HUES48 (cell line): ENCODE results near the gene KIF4A.
"Not testable (repeated sequence)": the region's sequence is repeated elsewhere in the genome, so short reads cannot be mapped to it uniquely, and the experiment has no call there.

ENCODE experiments used
- H3K27ac ChIP-seq: one replicate; pipeline ENCODE4 v1.7.0; 2013; ENCODE audit warnings: low read depth, low read length, inconsistent platforms
- H3K27me3 ChIP-seq: 2 replicates; pipeline ENCODE4 v1.6.1; 2013; ENCODE audit warnings: mild to moderate bottlenecking, low read length; ENCODE audit not compliant: control insufficient read depth, insufficient read depth
- H3K36me3 ChIP-seq: 2 replicates; pipeline ENCODE4 v1.6.1; 2013; ENCODE audit warnings: low read length; ENCODE audit not compliant: control insufficient read depth, insufficient read depth
- H3K4me1 ChIP-seq: 2 replicates; pipeline ENCODE4 v1.6.1; 2013; ENCODE audit warnings: mild to moderate bottlenecking, low read length; ENCODE audit not compliant: control insufficient read depth, insufficient read depth
- H3K4me3 ChIP-seq: 2 replicates; pipeline ENCODE4 v1.5.1; 2013; ENCODE audit warnings: mild to moderate bottlenecking, low read depth, low read length
- H3K9ac ChIP-seq: 2 replicates; pipeline ENCODE4 v1.6.1; 2013; ENCODE audit warnings: mild to moderate bottlenecking, low read depth, low read length, moderate library complexity
- H3K9me3 ChIP-seq: 2 replicates; pipeline ENCODE4 v1.6.1; 2013; ENCODE audit warnings: low read length; ENCODE audit not compliant: control insufficient read depth, insufficient read depth

The KIF4A gene

GRCh38 chrX:70293621-70294020 lies 3.7 kb downstream of the KIF4A start:
- Histone ChIP-seq H3K9me3 (peaks cover 19% of the 10 kb centered on the region), H3K36me3 (peaks cover 36% of the 10 kb centered on the region), H3K27ac (no peak overlapping the region), H3K27me3 (no peaks in the 10 kb centered on the region), H3K9ac (no peak overlapping the region), H3K4me3 (no peak overlapping the region), H3K4me1 (no peaks in the 10 kb centered on the region)

- Histone ChIP-seq H3K4me3 (no peak overlapping the region), H3K36me3 (peaks cover 57% of the 10 kb centered on the region), H3K9ac (no peak overlapping the region), H3K27me3 (no peaks in the 10 kb centered on the region), H3K27ac (no peak overlapping the region), H3K4me1 (no peaks in the 10 kb centered on the region), H3K9me3 (peaks cover 20% of the 10 kb centered on the region)
Observed at GRCh38 chrX:70301716-70302115, 11.8 kb downstream of the KIF4A start.

- H3K4me3 ChIP-seq, result no peak overlapping the region
- no peaks in the 10 kb centered on the region for H3K27me3 ChIP-seq
- peaks cover 31% of the 10 kb centered on the region for H3K9me3 ChIP-seq
- H3K9ac ChIP-seq, result no peak overlapping the region
- peaks cover 8% of the 10 kb centered on the region; the same call in 1 of the 2 replicates for H3K36me3 ChIP-seq
- no peak overlapping the region for H3K27ac ChIP-seq
- H3K4me1 ChIP-seq, result no peaks in the 10 kb centered on the region
Observed at GRCh38 chrX:70313503-70313902, 23.6 kb downstream of the KIF4A start.

GRCh38 chrX:70322784-70323183 lies 32.9 kb downstream of the KIF4A start:
- Histone ChIP-seq H3K4me3 (no peak overlapping the region), H3K36me3 (peaks cover 6% of the 10 kb centered on the region; the same call in 1 of the 2 replicates), H3K27ac (no peak overlapping the region), H3K4me1 (no peaks in the 10 kb centered on the region), H3K9ac (no peak overlapping the region), H3K9me3 (peaks cover 39% of the 10 kb centered on the region), H3K27me3 (no peaks in the 10 kb centered on the region)

GRCh38 chrX:70323628-70324027 lies 33.7 kb downstream of the KIF4A start:
- peaks cover 44% of the 10 kb centered on the region for H3K9me3 ChIP-seq

GRCh38 chrX:70324326-70324725 lies 34.4 kb downstream of the KIF4A start:
- H3K9me3 ChIP-seq, result peaks cover 49% of the 10 kb centered on the region
- H3K9ac ChIP-seq, result no peak overlapping the region
- H3K27ac ChIP-seq, result no peak overlapping the region
- no peaks in the 10 kb centered on the region for H3K27me3 ChIP-seq
- peaks cover 12% of the 10 kb centered on the region for H3K36me3 ChIP-seq
- no peaks in the 10 kb centered on the region for H3K4me1 ChIP-seq
- no peak overlapping the region for H3K4me3 ChIP-seq

More at GRCh38 chrX:70323628-70324027, 33.7 kb downstream of the KIF4A start:
- not testable (repeated sequence) for H3K27me3 ChIP-seq, H3K36me3 ChIP-seq, H3K4me1 ChIP-seq, H3K9ac ChIP-seq, H3K27ac ChIP-seq, H3K4me3 ChIP-seq

- H3K4me3 ChIP-seq, result no peak overlapping the region
- H3K36me3 ChIP-seq, result peaks cover 68% of the 10 kb centered on the region
- no peak overlapping the region for H3K9ac ChIP-seq
- H3K27ac ChIP-seq, result no peak overlapping the region
- H3K27me3 ChIP-seq, result no peaks in the 10 kb centered on the region
- peaks cover 50% of the 10 kb centered on the region for H3K9me3 ChIP-seq
- no peaks in the 10 kb centered on the region for H3K4me1 ChIP-seq
Observed at GRCh38 chrX:70331161-70331560, 41.3 kb downstream of the KIF4A start.

GRCh38 chrX:70332600-70332999 lies 42.7 kb downstream of the KIF4A start:
- H3K4me3 ChIP-seq, result no peak overlapping the region
- no peaks in the 10 kb centered on the region for H3K4me1 ChIP-seq
- peaks cover 75% of the 10 kb centered on the region for H3K36me3 ChIP-seq
- H3K27ac ChIP-seq, result no peak overlapping the region
- H3K9me3 ChIP-seq, result peaks cover 51% of the 10 kb centered on the region
- no peak overlapping the region for H3K9ac ChIP-seq
- no peaks in the 10 kb centered on the region for H3K27me3 ChIP-seq

- H3K27me3 ChIP-seq, result no peaks in the 10 kb centered on the region
- H3K36me3 ChIP-seq, result peaks cover 54% of the 10 kb centered on the region
- H3K4me1 ChIP-seq, result no peaks in the 10 kb centered on the region
Observed at GRCh38 chrX:70336767-70337166, 46.9 kb downstream of the KIF4A start.

GRCh38 chrX:70338290-70338689 lies 48.4 kb downstream of the KIF4A start:
- Histone ChIP-seq H3K9me3 (peaks cover 54% of the 10 kb centered on the region), H3K27me3 (no peaks in the 10 kb centered on the region), H3K4me3 (no peak overlapping the region), H3K36me3 (peaks cover 57% of the 10 kb centered on the region), H3K27ac (no peak overlapping the region), H3K9ac (no peak overlapping the region), H3K4me1 (no peaks in the 10 kb centered on the region)

More at GRCh38 chrX:70336767-70337166, 46.9 kb downstream of the KIF4A start:
- Histone ChIP-seq H3K9ac (no peak overlapping the region), H3K9me3 (peaks cover 55% of the 10 kb centered on the region), H3K4me3 (no peak overlapping the region), H3K27ac (no peak overlapping the region)

GRCh38 chrX:70343435-70343834 lies 53.5 kb downstream of the KIF4A start:
- H3K27me3 ChIP-seq, result no peaks in the 10 kb centered on the region
- H3K36me3 ChIP-seq, result peaks cover 65% of the 10 kb centered on the region
- H3K9ac ChIP-seq, result no peak overlapping the region
- no peak overlapping the region for H3K27ac ChIP-seq
- H3K9me3 ChIP-seq, result peaks cover 70% of the 10 kb centered on the region
- H3K4me1 ChIP-seq, result no peaks in the 10 kb centered on the region
- no peak overlapping the region for H3K4me3 ChIP-seq
